HG02610 (cell line): ENCODE results near the gene SEMA5A.

ENCODE experiments used
- ATAC-seq: cut with Tn5 transposase; IDR thresholded peaks from one replicate; pipeline ENCODE4 v1.9.1; 2021; ENCODE audit warnings: mild to moderate bottlenecking, moderate library complexity; ENCODE audit not compliant: unreplicated experiment

The SEMA5A gene

DNA sequence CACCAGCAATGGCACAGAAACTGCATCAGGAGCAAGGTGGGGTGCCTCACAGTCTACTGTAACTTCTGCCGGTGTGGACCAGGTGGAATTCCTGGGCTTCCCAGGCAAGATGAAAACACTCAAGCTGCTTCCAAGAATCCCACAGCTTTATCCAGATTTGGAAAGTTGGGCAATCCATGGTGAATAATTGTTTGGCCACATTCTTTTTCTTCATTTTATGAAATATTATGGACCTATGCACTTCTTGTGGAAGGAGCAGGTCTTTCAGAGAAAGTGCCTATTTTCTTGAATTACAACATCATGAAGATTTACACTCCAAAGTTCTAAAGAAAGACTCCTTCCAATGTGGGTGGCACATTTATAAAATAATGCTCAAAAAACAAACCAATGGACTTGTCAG, 503.6 kb downstream of the SEMA5A start:
- ATAC-seq: no peak

DNA sequence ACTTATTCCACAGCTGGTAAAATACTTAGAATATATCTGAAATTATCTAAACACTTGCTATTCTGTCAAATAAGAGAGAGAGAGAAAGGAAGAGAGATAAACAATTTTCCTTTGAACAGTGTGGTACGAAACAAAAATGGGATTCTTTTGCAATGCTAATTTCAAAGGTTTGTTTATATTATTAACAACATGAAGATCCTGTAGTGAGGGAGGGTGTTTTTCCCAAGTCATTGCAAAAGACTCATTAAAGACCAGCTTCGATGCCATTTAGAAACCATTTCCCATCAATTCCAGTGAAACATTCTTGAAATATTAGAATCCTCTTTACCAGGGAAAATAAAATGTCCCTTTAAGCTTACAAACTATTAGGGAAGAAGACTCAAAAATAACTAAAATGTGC, 505.4 kb downstream of the SEMA5A start:
- no peak for ATAC-seq

DNA sequence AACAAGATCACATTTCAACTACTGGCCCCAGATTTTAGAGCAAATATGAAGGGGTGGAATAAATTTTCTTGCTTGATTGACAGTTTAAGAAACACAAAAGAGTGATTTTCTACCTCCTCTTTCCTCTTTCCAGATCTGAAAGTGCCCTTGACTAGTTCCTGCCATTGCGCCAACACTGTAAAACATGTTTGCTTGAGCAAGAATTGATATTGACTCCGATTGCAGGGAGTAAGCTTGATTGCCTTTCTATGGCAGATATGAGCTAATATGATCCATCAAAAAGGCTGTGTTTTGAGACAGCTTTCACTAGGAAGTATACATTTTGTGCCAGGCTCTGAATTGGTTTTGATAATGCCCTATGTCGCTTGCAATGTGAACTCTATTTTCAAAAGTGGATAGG, 508.8 kb downstream of the SEMA5A start:
- no peak for ATAC-seq

DNA sequence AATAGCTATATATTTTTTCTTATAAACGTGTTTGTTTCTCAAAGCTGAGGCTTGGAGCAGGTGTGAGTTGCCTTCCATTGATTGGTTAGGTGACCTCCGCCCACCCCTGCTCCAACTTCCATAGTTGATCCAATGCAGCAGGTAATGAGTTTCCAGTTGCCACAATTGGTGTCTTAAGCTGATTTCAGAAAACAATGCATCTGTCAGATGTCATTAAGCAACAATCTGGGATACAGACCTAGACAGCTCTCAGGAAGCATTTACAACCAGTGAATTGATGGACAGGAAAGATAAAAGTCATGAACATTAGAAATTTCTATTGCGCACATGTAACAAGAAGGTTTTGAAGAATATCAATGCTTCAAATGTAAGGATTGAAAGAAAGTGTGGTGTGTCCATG, 510.5 kb downstream of the SEMA5A start:
- no peak for ATAC-seq

GRCh38 chr5:9034649-9035048, 511.2 kb downstream of the SEMA5A start:
- ATAC-seq: no peak

DNA sequence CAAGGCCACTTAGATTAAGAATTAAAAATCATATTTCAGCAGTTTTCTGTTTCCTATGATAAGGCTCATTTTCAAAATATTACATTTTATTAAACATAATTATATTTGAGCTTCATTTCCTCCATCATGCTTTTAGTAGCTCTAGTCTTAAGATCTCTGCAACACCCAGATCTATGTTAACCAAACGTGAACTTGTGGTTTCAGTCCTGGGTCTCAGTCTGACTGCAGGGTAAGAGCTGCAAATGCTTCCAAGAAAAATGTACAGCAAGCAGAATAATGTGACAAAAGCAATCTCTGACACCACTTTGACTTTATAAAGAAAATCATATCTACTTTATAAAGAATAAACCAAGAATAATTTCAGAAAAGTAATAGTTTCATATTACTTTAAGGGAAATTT, 512.4 kb downstream of the SEMA5A start:
- ATAC-seq: no peak

GRCh38 chr5:9025942-9026341, 519.9 kb downstream of the SEMA5A start:
- ATAC-seq: no peak

DNA sequence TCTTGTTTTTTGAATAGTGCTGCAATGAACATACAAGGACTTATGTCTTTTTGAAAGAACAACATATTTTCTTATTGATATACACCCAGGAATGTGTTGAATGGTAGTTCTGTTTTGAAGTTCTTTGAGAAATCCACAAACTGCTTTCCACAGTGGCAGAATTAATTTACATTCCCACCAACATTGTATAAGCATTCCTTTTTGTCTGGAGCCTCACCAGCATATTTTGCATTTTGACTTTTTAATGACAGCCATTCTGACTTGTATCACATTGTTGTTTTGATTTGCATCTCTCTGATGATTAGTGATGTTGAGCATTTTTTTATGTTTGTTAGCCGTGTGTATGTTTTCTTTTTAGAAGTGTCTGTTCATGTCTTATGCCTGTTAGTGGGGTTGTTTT, 524.9 kb downstream of the SEMA5A start:
- no peak for ATAC-seq

GRCh38 chr5:9015937-9016270, 530.0 kb downstream of the SEMA5A start:
- no peak for ATAC-seq

DNA sequence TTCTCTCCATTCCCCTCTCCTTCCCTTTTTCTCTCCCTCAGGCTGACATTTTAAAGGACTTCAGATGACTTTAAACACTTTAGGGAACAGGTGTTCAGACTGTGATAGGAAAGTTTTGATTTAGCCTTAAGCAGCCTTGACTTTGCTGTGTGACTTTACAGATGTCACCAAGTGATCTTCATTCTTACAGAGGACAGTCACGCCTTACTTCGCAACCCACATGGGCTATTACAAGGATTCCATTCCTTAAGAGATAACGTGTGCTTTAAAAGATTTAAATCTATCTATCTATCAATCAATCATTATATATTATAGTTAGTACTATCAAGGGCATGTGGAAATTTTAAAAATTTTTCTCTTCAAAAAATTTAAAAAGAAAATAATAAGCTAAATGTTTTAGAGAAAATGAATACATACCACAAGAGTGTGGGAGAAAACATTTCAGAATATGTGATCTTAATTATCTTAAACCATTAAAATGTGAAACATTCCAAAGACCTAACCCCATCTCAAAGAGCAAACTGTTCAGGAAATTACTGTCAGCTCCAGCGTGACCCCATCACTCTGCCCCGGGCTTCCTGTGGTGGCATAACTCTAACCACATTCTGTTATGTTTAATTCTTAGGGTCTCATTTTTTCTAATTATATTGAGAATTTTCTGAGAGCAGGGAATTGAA, 530.5 kb downstream of the SEMA5A start:
- no peak for ATAC-seq

DNA sequence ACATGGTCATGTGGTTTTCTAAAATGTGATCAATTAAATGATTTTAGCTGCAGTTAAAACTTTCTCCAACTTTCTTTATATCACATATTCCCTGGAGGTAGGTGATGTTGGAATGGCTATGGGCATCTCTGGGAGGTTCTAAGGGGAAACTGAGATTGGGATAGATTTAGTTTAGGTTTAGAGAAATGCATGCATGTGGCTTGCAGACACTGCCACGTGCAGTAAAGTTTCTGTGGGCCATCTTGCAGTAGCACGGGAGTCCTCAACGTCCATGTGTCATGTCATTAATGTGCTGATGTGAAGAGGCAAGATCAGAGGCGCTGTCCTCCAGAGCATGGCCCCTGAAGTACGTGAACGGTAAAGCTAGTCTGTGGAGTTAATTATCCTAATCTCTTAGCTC, 532.7 kb downstream of the SEMA5A start:
- no peak for ATAC-seq

DNA sequence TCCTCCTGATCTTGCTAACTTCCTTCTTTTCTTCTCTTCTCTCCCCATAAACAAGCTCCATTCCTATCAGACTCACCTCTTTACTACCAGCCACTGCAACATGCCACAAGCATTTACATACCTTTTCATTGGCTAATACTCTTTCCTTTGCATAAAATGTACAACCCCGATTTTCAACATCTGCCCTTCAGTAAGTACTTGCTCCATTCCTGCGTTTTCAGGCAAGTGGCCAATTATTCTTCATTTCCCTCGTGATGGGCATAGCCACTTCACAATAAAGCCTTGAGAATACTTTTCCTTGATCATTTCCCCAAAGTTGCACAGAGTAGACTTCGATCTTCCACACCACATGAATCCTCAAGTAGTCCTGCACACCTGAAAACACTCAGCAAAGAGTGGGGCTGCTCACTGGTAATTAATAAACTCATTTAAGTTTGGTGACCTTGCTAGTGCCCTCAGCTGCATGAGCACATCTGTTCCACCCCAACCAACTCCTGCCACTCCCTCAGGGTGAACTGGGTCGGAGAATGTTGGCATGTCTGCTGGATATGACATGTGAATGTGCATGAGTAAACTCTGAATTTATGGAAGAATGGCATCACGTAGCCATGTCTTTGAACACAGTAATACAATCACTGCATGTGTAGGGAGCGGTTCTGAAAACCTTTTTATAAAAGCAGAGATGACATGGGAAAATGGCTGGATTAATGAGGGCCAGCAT, 535.8 kb downstream of the SEMA5A start:
- no peak for ATAC-seq

GRCh38 chr5:8997542-8998070, 548.3 kb downstream of the SEMA5A start:
- no peak for ATAC-seq

DNA sequence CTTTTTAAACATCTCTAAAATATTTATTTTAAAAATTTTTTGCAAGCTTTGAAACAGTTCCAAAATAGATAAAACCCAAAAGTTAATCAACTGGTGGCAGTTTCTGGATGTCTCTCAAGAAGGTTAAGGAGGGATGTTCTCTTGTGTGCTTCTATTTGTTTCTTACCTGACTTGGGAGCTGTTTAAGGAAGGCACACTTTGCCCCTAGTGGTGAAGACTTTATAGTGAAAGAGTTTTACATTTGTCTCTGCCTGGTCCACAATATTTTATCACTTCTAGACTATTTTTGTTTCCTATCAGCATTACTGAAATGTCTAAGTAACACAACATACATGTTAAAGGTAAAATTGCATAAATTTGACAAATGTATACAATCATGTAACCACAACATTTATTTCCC, 552.8 kb downstream of the SEMA5A start:
- no peak for ATAC-seq
